HG03521 (cell line): ENCODE results near the gene RNU6-8.

Source experiments
- ATAC-seq: cut with Tn5 transposase; IDR thresholded peaks from one replicate; pipeline ENCODE4 v1.9.1; 2021; ENCODE audit warnings: mild to moderate bottlenecking, moderate library complexity; ENCODE audit not compliant: unreplicated experiment

Gene RNU6-8

GRCh38 chr14:32166029-32166428 lies 37.0 kb downstream of the RNU6-8 start:
- ATAC-seq: no peak
